ENCODE data around the gene NXN. TPM values are rescaled to one million over a fixed set of nuclear protein-coding genes. Genes with fewer than 3 reads are reported as not detected.
"Not testable (repeated sequence)": the region's sequence is repeated elsewhere in the genome, so short reads cannot be mapped to it uniquely, and the experiment has no call there.

The NXN gene
- total RNA-seq, 4 donors from 2014 or later = 39.6 to 103 (median 59.1) TPM

GRCh38 chr17:846901-847843, 132.4 kb downstream of the NXN start:
- 33 to 36% methylated on average over 18 to 31 of the region's 32 CpGs for WGBS, 2 donors (ENCODE audit: low coverage in 1 of 2)
- Histone ChIP-seq H3K9me3 (no peaks in the 10 kb centered on the region), H3K27ac (peak overlapping the region; percentile 57 to 83 (median 82)), H3K27me3 (no peaks in the 10 kb centered on the region), H3K4me1 (peaks cover 0 to 65% (median 6%) of the 10 kb centered on the region in 3 donors), H3K36me3 (no peaks in the 10 kb centered on the region), H3K4me3 (peak overlapping the region; percentile 32 to 47)
- TF ChIP-seq POLR2AphosphoS5 (IDR thresholded peaks at IDR 0.05) = peak; percentile 26
- no peak for TF ChIP-seq CTCF (IDR thresholded peaks at IDR 0.05)
- no peak for TF ChIP-seq EP300 (IDR thresholded peaks at IDR 0.05)
- no peak for TF ChIP-seq POLR2A (IDR thresholded peaks at IDR 0.05)
- peak; percentile 35 for ATAC-seq

- TF ChIP-seq POLR2AphosphoS5 (IDR thresholded peaks at IDR 0.05) = no peak
- TF ChIP-seq CTCF (IDR thresholded peaks at IDR 0.05) = no peak
- no peak for TF ChIP-seq EP300 (IDR thresholded peaks at IDR 0.05)
- TF ChIP-seq POLR2A (IDR thresholded peaks at IDR 0.05) = no peak
- H3K4me3 ChIP-seq = no peak overlapping the region
- no peaks in the 10 kb centered on the region for H3K27me3 ChIP-seq
- WGBS, 2 donors (ENCODE audit: low coverage in 1 of 2) = no CpG with 5 or more reads among the region's 33 CpGs
- H3K9me3 ChIP-seq = no peaks in the 10 kb centered on the region
- peaks cover 0 to 9% (median 0%) of the 10 kb centered on the region in 3 donors for H3K4me1 ChIP-seq
- H3K27ac ChIP-seq = no peak overlapping the region
- no peaks in the 10 kb centered on the region for H3K36me3 ChIP-seq
- ATAC-seq = no peak
Measured at GRCh38 chr17:841313-841712, 138.3 kb downstream of the NXN start.

GRCh38 chr17:838486-838885, 141.1 kb downstream of the NXN start:
- no peak for TF ChIP-seq POLR2A (IDR thresholded peaks at IDR 0.05)
- no peak for TF ChIP-seq POLR2AphosphoS5 (IDR thresholded peaks at IDR 0.05)
- no peak for TF ChIP-seq CTCF (IDR thresholded peaks at IDR 0.05)
- no peak for TF ChIP-seq EP300 (IDR thresholded peaks at IDR 0.05)
- Histone ChIP-seq H3K36me3 (no peaks in the 10 kb centered on the region), H3K27ac (no peak overlapping the region), H3K27me3 (no peaks in the 10 kb centered on the region), H3K4me1 (peaks cover 0 to 20% (median 0%) of the 10 kb centered on the region in 3 donors), H3K4me3 (no peak overlapping the region), H3K9me3 (no peaks in the 10 kb centered on the region)
- 63 to 89% methylated on average over 10 of the region's 11 CpGs for WGBS, 2 donors (ENCODE audit: low coverage in 1 of 2)
- no peak for ATAC-seq

- no peak for ATAC-seq
Measured at GRCh38 chr17:836151-836550, 143.4 kb downstream of the NXN start.

GRCh38 chr17:835721-836120, 143.9 kb downstream of the NXN start:
- not testable (repeated sequence) for H3K4me3 ChIP-seq, H3K9me3 ChIP-seq, H3K36me3 ChIP-seq, H3K27me3 ChIP-seq, ATAC-seq
- WGBS, 2 donors (ENCODE audit: low coverage in 1 of 2) = no CpG with 5 or more reads among the region's 27 CpGs
- Histone ChIP-seq H3K4me1 (peaks cover 0 to 20% (median 0%) of the 10 kb centered on the region in 3 donors), H3K27ac (peak overlapping the region in 3 of 4 donors; percentile 64 to 73 (median 71))

More at GRCh38 chr17:836151-836550, 143.4 kb downstream of the NXN start:
- Histone ChIP-seq H3K27me3 (no peaks in the 10 kb centered on the region), H3K27ac (peak overlapping the region in 3 of 4 donors; percentile 64 to 73 (median 71)), H3K4me1 (peaks cover 0 to 20% (median 0%) of the 10 kb centered on the region in 3 donors), H3K4me3 (no peak overlapping the region), H3K36me3 (no peaks in the 10 kb centered on the region), H3K9me3 (no peaks in the 10 kb centered on the region)
- no peak for TF ChIP-seq POLR2AphosphoS5 (IDR thresholded peaks at IDR 0.05)
- TF ChIP-seq EP300 (IDR thresholded peaks at IDR 0.05) = no peak
- no peak for TF ChIP-seq CTCF (IDR thresholded peaks at IDR 0.05)
- TF ChIP-seq POLR2A (IDR thresholded peaks at IDR 0.05) = no peak
- 67 to 95% methylated on average over 4 to 5 of the region's 9 CpGs for WGBS, 2 donors (ENCODE audit: low coverage in 1 of 2)

Data from gastroesophageal sphincter (tissue), 4 donors.